GM19238 (cell line): ENCODE measurements around the gene HAAO.

Source experiments
- DNase-seq: peaks from one replicate; pipeline ENCODE4 v3.0.0; 2011; ENCODE audit warnings: low spot score; ENCODE audit not compliant: insufficient read length

HAAO gene

DNA sequence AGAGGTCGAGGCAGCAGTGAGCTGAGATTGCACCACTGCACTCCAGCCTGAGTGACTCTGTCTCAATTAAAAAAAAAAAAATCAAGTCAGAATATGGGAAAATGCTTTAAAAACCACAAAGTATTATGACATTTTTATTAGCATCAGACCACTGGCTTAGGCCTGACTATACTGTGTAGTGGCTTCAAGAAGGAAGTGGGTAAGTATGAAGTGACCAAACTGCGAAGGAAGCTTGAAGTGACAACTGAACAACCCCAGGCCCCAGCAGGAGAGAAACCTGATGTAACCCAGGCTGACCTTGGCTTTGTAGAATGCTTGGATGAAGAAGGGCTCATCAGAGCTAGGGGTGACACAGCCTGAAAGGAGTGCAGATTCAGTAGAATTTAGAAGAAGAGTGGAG, 21.4 kb upstream of the HAAO start:
- DNase-seq = no peak

DNA sequence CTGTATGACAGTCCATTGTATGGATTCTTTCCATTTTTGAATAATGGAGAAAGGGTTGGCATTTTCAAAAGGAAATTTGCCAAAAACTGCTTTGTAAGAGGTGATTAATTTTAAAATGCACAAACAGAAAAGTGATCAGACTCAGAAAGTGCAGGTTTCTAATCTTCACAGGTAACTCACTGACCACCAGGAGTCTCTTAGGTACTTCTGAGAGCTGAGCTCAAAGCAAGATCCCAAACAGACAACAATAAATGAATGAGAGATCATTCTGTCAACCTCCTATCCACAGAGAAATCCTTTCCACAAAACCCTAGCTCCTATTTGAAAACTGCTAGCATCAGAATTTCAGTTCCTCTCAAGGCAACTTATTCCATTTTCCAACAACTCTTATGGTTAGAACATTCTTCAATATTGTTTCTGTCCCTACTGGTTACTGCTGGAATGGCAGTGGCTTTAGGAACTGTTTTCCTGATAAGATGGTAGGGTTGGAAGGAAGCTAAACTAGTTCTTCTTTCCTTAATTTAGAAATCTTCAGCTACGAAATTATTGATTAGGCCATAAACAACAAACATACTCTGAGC, 20.6 kb upstream of the HAAO start:
- no peak for DNase-seq

DNA sequence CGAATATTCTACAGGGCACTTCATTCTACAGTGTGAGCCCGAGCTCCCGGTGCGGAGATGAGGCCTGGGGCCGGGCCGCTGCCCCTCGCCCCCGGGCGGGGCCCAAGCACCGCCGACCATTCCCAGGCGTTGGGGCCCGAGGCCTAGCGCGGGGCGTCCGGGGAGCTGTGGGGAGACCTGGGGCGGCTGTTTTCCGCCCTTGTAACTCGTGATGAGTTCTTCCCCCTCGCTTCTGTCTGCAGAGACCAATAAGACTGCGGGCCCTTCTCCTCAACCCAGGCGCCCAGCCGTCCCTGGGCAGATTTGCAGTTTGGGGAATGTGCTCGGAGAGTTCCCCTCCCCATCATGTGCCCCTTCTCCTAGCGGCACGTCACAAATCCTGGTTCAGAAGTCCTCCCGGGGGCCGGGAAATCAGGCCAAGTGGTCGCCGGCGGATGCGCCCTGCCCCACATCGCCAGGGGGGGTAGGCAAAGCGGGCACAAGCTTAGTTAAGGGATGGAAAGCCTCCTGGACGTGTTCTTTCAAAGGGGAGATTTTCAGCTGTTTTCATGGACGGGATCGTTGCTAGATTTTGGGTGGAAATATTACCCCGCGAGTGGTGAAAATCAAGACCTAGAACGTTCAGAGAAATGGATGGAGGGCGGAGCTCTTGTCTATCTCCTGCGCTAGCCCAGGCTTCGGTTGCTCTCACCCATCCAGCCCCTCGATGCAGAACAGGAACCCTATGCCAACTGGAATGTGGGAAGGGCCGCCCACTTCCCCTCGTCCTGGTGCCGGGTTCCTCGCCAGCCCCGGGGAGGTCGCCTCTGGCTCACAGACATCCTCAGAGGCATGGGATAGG, 18.8 kb upstream of the HAAO start:
- peak; percentile 42 for DNase-seq

DNA sequence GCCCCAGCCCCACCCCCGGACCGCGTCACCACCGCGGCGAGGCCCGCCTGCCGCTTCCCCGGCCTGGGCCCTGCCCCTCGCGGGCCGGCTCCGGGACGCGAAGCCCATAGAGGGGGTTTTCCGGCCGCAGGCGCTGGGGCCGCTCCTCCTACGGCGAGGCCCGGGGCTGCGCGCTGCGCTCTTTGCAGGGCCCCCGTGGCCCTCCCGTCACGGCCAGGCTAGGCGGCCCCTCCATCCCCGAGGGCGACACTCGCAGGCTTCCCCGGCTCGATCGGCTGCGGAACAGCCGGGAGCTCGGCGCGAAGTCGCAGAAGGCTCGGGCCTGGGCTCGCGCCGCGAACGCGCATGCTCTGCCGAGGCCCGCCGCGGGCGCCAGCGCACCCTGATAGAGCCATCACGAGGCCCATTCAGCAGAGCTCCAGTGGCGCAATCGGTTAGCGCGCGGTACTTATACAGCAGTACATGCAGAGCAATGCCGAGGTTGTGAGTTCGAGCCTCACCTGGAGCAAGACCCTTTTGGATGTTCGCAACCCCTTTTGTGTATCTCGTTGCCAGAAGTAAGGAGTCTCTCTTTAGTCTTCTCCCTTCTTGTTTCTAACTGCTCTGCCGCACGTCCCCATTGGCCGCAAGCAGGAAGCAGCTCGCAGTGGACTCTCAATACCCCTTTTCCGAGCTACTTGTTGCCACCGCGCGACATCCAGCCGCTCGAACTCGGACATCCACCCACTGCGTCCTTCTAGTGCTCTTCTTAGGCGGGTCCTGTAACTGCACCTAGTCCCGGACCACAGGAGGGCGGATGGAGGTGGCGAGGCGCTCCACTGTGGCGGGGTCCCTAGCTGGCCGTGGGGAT, 18.0 kb upstream of the HAAO start:
- DNase-seq = peak; percentile 86

DNA sequence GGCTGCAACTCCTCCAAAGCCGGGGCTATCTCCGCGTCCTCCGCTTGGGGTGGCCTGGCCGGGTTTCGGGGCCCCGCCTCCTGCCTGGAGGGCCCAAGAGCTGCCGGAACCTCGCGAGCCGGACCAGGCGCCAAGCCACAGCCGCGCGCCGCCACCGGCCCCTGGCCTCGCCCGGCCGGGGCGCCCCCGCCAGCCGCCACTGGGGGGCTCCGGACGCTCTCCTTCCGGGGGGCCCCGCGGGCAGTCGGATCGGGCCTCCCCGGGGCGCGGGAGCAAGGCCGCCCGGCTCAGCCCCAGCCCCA, 17.4 kb upstream of the HAAO start:
- peak; percentile 75 for DNase-seq

DNA sequence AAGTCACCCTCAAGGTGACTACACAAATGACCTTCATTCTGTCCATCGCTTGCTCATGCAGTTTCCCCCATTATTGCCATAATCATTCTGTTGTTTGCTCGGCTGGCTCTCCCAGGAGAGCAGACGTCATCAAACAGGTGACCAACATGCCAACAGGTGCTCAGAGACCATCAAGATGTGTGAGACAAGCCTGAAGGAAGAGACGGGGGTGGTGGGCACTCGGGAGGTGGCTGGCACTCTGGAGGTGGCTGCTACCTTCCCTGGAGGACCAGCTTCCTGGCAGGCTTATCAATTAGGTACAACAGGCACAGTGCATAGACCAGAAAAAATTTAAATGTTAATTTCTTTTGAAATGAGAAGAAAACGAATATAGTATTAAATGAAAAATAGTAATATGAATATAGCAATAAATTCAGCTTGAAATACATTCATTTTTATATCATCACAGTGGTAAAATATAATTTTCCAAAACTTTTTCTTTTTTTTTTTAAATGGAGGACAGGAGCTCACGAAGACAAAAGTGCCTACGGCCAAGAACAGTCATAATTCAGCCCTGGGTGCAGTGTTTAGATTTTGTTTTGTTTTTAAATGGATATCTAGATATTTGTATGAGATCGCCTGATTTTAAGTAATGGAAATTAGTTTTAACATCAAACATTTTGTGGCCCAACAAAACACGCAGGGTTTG, 16.9 kb upstream of the HAAO start:
- DNase-seq = no peak

DNA sequence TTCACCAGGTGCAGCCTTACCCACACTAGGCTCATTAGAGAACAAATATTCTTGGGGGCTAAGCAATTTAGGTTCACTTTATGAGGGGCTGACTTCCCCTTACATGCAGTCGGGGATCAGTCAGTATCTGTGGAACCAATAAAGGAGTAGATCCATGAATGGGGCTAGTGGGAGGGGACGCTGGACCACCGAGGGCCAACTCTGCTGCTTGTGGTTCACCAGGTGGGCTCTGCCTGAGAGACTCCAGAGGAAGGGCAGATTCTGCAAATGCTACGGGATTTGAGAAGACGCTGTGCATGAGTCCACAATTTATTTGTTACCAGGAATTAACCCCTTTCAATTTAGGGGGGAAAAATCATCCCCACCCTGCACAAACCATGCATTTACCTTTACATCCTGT, 15.9 kb upstream of the HAAO start:
- DNase-seq = no peak

DNA sequence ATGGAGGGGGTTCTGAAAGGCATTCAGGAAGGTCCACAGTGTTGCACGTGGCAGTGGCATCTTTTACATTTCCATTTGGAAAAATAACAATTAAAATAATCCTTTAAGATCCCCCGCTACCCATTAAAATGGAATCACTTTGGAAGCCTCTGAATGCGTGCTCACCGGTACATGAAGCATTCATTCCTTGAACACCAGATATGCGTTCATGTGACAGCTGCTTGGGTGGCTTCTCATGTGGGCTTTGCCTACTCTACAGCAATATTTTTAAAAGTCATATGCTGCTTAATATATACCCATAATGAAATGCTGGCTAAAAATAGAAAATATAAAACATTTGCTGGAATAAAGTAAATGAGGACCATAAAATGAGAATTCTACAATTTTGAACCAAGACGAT, 14.4 kb upstream of the HAAO start:
- DNase-seq = no peak

DNA sequence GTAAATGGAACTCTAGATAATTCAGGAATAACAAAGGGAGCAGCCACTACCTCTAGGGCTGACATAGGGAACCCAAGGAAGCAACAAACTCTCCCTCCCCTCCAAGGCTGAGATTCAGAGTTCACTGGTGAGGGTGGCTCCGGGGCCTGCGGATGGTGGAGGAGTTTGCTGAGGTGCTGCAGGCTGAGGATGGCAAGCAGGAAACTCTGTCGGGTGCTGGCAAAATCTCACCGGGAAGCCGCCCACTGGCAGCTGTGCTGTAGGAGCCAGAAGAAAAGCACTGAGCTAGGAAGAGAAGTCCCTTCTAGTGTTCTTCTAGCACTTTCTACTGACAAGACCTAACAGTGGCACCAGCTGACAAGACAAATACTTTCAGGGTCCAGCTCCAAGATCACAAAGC, 12.5 kb upstream of the HAAO start:
- DNase-seq = no peak

DNA sequence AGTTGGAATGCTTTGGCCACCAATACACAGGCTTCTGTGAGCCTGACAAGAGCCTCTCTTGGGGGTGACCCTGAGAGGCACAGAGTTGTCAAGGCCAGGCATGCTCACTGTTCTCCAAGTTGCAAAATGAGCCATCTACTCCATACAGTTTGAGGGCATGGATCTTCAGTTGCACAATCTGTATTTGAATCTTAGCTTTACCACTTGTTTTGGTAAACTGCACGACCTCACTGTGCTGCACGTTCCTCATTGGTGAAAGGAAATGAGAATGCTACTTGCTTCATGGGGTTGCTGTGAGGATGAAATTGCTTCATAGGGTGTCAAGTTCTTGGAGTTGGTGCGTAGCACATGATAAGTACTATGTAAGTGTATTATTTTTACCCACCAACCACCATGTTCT, 12.0 kb upstream of the HAAO start:
- no peak for DNase-seq

DNA sequence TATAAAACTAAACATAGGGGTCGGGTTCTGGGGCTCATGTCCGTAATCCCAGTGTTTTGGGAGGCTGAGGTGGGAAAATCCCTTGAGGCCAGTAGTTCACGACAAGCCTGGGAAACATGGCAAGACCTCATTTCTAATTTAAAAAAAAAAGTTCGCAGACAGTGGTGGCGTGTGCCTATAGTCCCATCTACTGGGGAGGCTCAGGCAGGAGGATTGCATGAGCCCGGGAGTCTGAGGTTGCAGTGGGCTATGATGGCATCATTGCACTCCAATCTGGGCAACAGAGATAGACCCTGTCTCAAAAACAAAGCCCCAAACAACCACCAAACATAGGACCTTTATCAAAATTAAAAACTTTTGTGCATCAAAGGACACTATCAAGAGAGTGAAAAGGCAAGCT, 9.8 kb upstream of the HAAO start:
- no peak for DNase-seq

DNA sequence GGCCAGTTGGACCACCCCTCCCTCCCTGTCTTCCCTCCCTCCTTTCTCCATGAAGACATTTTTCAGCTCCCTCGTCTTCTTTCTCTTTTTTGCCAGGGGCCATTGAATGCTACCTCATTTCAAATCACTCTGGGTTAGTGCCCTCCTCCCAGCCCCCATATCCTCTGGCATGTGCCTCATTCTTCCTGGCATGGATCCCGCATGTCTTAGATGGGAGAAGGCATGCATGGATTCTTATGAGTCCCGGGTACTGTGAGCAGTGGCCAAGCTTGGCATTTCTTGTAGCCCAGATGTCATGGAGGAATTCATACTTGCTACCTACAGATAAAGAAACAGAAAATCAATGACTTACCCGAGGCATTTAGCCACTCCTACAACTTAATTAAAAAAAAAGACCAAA, 9.0 kb upstream of the HAAO start:
- no peak for DNase-seq

DNA sequence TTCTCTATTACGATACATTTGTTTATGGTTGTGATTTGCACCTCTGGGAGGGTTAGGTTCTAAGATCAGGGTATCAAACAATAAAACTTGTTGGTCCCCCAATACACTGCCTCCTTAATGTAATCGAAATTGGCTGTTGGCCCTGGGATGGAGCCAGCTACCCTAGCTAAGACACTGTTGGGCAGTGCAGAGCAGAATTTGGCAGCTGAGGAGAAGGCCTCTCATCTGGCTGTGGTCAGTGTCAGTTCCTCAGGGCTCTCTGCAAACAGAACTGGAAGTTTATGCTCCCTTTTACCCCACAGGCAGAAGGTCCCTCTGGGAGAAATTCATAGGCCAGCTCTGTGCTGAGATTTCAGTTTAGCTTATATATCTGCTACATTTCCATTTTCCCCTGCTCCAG, 8.6 kb upstream of the HAAO start:
- DNase-seq = no peak

DNA sequence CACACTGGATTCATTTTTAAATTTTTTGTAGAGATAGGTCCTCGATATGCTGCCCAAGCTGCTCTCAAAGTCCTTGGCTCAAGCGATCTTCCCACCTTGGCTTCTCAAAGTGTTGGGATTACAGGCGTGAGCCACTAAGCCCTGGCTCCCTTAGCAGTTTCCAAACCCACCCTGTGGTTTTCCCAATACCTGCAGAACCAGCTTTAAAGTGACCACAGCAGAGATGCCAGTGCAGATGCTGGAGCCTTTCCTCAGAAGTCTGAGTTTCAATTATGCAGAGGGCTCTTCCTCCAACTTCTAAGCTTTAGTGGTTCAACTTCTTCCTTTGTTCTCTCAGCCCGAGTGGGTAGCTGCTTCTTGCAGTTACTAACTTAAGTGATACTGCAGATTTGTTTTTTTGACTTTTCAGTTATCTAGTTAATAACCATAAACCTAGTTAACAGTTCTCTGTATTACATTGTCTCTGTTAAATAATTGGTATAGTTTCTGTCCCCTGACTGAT, 8.1 kb upstream of the HAAO start:
- no peak for DNase-seq

DNA sequence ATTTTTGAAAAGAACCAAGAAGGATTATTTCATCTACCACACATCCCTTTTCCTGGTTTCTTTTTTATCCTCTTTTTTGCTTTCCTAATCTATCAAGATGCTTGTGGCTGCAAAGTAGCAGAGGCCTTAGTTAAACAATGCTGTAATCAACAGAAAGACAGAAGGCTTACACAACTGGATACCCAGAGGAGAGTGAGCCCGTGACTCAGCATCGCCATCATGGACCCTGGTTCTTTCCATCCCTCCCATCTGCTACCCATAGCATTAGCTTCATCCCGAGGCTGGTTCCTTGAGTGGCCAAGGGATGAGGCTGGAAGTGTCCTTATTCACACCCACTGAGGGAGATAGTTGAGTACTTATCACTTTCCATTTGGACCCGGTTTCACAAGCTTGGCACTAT, 7.5 kb upstream of the HAAO start:
- no peak for DNase-seq

DNA sequence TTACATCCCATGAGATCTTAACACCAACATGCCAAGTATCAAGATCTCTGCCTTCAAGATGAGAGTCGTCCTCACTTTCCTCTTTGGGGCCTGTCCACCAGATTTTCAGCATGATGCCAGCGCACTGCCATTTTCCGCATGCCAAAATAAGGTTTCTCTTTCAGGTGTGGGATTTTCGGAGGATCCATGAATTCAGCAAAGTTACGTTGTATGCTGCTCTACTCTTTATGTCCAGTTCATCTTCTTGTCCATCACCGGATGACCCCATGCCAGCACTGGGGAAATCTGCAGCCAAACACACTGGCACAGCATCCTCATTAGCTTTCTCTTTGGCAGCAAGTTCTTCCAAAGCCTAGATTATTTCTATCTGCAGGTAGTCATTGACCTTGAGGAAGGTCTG, 4.9 kb upstream of the HAAO start:
- no peak for DNase-seq

DNA sequence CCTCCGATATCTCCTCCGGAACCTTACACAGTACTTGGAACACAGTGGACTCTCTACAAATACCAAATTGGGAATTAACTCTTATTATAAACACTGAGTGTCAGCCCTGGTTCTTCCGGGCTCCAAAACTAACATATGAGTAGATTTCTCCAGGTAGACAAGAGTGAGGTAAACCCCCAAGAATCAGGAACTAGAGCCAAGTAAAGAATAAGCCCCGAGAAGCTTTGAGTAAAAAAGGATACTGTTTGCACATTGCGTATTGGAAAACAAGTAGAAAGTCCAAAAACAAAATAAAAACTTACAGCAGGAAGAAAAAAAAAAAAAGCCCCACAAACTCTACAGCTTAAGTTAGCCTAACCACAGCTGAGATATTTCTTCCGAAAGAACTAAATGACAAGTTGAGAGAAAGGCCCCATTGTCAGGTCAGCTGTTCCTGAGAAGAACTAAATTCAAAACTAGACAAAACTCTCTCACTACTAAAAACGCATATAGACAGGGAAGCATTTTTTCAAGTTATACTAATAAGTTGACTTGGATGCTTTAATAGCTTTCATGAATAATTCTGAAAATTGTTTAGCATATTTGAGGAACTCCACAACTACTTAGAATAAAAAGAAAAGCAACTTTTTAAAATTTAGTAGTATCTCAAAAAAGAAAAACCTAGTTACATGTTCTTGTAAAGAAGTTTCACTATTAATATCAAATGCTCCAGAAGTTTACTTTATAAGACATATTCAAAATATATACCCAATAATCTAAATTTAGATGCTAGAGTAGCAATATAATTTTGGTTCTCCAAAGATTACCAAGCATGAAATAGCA, 4.3 kb upstream of the HAAO start:
- no peak for DNase-seq

DNA sequence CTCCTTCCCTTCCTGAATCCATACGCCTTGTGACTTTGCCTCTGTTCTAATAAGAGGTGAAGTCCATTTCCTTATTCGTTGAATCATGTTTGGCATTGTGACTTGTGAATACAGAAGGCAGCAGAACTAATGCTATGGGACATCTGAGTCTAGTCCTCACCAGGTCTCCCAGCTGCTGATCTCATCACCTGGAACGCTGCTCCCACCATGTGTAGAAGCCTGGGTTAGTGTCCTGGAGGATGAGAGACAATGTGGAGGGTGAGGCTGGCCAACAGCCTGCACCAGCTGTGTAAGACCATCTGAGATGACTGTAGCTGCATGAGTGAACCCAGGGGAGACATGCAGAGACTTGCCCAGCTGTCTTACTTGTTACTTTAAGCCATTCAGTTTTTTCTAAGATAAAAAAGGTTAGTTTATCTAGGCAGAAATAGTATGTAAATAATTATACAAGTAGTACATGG, 3.5 kb upstream of the HAAO start:
- no peak for DNase-seq

DNA sequence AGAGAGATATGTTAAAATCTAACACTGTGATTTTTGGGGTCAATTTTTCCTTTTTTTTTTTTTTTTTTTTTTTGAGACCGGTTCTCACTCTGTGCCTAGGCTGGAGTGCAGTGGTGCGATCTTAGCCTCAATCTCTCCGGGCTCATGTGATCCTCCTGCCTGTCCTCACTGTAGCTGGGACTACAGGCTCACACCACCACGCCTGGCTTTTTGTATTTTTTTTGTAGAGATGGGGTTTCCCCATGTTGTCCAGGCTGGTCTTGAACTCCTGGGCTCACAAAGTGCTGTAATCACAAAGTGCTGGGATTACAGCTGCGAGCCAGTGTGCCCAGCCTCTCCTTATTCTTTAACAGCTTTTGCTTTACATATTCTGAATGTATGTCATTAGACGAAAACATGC, 2.9 kb upstream of the HAAO start:
- no peak for DNase-seq

DNA sequence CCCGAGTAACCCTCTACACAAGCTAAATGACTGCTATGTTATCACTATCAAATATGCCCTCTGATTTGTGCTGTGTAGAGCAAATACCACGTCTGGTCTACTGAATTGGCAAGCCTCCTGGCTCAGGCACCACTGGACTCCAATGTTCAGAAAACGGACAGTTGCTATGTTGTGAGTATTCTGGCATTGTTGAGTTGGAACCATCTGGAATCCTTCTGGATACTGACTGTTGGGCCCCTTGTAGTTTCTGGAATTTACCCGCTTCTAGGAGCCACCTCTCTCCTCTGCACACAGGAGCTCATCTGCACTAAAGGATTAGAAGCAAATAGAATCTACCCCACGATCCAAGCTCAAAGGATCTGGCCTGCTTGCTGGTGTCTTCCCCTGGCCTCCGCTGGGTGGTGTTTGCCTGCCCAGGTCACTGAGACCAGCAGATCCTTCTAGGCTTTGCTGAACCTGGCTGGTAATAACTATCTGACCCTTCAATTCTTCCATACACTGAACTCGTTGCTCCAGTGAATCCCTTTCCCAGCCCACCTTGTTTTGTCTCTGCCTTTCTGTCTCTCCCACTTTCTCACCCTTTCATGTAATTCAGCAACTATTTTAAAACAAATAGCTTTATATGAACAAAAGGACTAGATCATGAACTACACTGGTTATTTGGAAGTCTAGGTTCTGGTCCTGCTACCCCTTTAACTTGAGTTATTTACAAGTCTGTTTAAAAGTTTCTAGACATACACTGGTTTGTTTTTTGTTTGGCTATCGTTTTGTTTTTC, 2.1 kb upstream of the HAAO start:
- no peak for DNase-seq
